Liver (tissue), 9 donors: ENCODE data around the gene PPHLN1. TPM values are rescaled to one million over a fixed set of nuclear protein-coding genes. Genes with fewer than 3 reads are reported as not detected.

ENCODE experiments used
- DNase-seq: peaks from one replicate; pipeline ENCODE4 v3.0.0-alpha.2; 2017; ENCODE audit warnings: low spot score
- H3K27ac ChIP-seq, 2 donors: one replicate each; pipeline ENCODE4 v1.7.0; 2013; ENCODE audit warnings: inconsistent platforms in 2 of 2, low read length in 2 of 2, control low read depth in 1 of 2, low read depth in 1 of 2, mild to moderate bottlenecking in 1 of 2
- H3K27me3 ChIP-seq, 4 donors: one replicate each; pipeline versions ENCODE4 v1.6.1 to v1.7.0; 2013; ENCODE audit warnings: low read length in 3 of 4, inconsistent platforms in 1 of 4, mild to moderate bottlenecking in 1 of 4, moderate library complexity in 1 of 4; ENCODE audit not compliant: control insufficient read depth in 4 of 4, insufficient read depth in 4 of 4
- H3K36me3 ChIP-seq, 4 donors: one replicate each; pipeline versions ENCODE4 v1.6.1 to v1.7.0; 2013; ENCODE audit warnings: low read length in 3 of 4, mild to moderate bottlenecking in 3 of 4, low read depth in 1 of 4, moderate library complexity in 1 of 4; ENCODE audit not compliant: control insufficient read depth in 4 of 4, insufficient read depth in 3 of 4
- H3K4me1 ChIP-seq, 4 donors: one replicate each; pipeline versions ENCODE4 v1.6.1 to v1.7.0; 2013; ENCODE audit warnings: low read length in 3 of 4, mild to moderate bottlenecking in 3 of 4, moderate library complexity in 1 of 4; ENCODE audit not compliant: control insufficient read depth in 4 of 4, insufficient read depth in 4 of 4
- H3K4me3 ChIP-seq, 3 donors: one replicate each; pipeline versions ENCODE4 v1.6.1 to v1.7.0; 2013; ENCODE audit warnings: low read length in 3 of 3, control low read depth in 1 of 3, low read depth in 1 of 3, mild to moderate bottlenecking in 1 of 3
- H3K9ac ChIP-seq, 2 donors: one replicate each; pipeline ENCODE4 v1.7.0; 2013; ENCODE audit warnings: low read length in 2 of 2, mild to moderate bottlenecking in 2 of 2, moderate library complexity in 2 of 2, control low read depth in 1 of 2, low read depth in 1 of 2
- H3K9me3 ChIP-seq, 4 donors: one replicate each; pipeline versions ENCODE4 v1.6.1 to v1.7.0; 2013; ENCODE audit warnings: low read length in 3 of 4; ENCODE audit not compliant: control insufficient read depth in 4 of 4
- EGR1 ChIP-seq, 2 donors: IDR thresholded peaks; 2 replicates each; pipeline ENCODE4 v1.6.1; 2016 to 2018; ENCODE audit warnings: antibody characterized with exemption in 2 of 2, low read depth in 2 of 2
- FOXA1 ChIP-seq: IDR thresholded peaks from 2 replicates; pipeline ENCODE4 v1.6.1; 2016; ENCODE audit warnings: antibody characterized with exemption
- FOXA2 ChIP-seq: IDR thresholded peaks from 2 replicates; pipeline ENCODE4 v1.6.1; 2016; ENCODE audit warnings: antibody characterized with exemption
- GABPA ChIP-seq, 2 donors: IDR thresholded peaks in 1 of 2; conservative IDR thresholded peaks in 1 of 2; 2 replicates each; pipeline ENCODE4 v1.6.1; 2016; ENCODE audit warnings: antibody characterized with exemption in 2 of 2, mild to moderate bottlenecking in 1 of 2, moderate library complexity in 1 of 2
- HNF4A ChIP-seq, 2 donors: conservative IDR thresholded peaks; 2 replicates each; pipeline ENCODE4 v1.6.1; 2016; ENCODE audit warnings: antibody characterized with exemption in 2 of 2, mild to moderate bottlenecking in 2 of 2
- HNF4G ChIP-seq: IDR thresholded peaks from 2 replicates; pipeline ENCODE4 v1.6.1; 2016; ENCODE audit warnings: antibody characterized with exemption
- JUND ChIP-seq, 2 donors: IDR thresholded peaks; 2 replicates each; pipeline ENCODE4 v1.6.1; 2016; ENCODE audit warnings: antibody characterized with exemption in 2 of 2
- NR2F2 ChIP-seq: IDR thresholded peaks from 2 replicates; pipeline ENCODE4 v1.6.1; 2016; ENCODE audit warnings: antibody characterized with exemption
- RAD21 ChIP-seq, 2 donors: IDR thresholded peaks; 2 replicates each; pipeline ENCODE4 v1.6.1; 2016; ENCODE audit warnings: antibody characterized with exemption in 2 of 2, mild to moderate bottlenecking in 2 of 2
- RXRA ChIP-seq, 2 donors: IDR thresholded peaks; 2 replicates each; pipeline ENCODE4 v1.6.1; 2017 to 2018; ENCODE audit warnings: antibody characterized with exemption in 2 of 2, mild to moderate bottlenecking in 1 of 2
- SP1 ChIP-seq: IDR thresholded peaks from 2 replicates; pipeline ENCODE4 v1.6.1; 2018; ENCODE audit warnings: antibody characterized with exemption, mild to moderate bottlenecking
- TAF1 ChIP-seq: conservative IDR thresholded peaks from 2 replicates; pipeline ENCODE4 v1.6.1; 2016; ENCODE audit warnings: antibody characterized with exemption, mild to moderate bottlenecking
- YY1 ChIP-seq: IDR thresholded peaks from 2 replicates; pipeline ENCODE4 v1.6.1; 2016; ENCODE audit warnings: antibody characterized with exemption, mild to moderate bottlenecking
- WGBS: extraction: QIAGEN DNeasy Blood & Tissue Kit; methylation state at CpG from one replicate; pipeline ENCODE4 v1.1.7; 2013; 5-methylcytosine and 5-hydroxymethylcytosine counted together
- polyA plus RNA-seq, 2 donors: library from polyadenylated mRNA; stranded (reverse) in 1 of 2; unstranded in 1 of 2; fragments of 200-250 nt in 1 of 2; fragments of >200 nt in 1 of 2; fragmentation: Nextera tagmentation in 1 of 2; extraction: Ambion mirVana in 1 of 2; gene quantifications; one replicate each; pipeline versions ENCODE4 v1.2.1 to v1.2.3, GENCODE V29; 2013 to 2015
- total RNA-seq, 2 donors: library from RNA; depleted of rRNA; stranded (reverse); fragments of >200 nt; gene quantifications; one replicate each; pipeline ENCODE4 v1.2.3, GENCODE V29; 2014
- TF ChIP-seq, protein P1 (sequence below): IDR thresholded peaks from 2 replicates; pipeline ENCODE4 v1.6.1; 2016; ENCODE audit warnings: antibody characterized with exemption
- TF ChIP-seq, protein P2 (sequence below): IDR thresholded peaks from 2 replicates; pipeline ENCODE4 v1.6.1; 2016; ENCODE audit warnings: antibody characterized with exemption
- TF ChIP-seq, protein P3 (sequence below): fragments of 150-350 bp; IDR thresholded peaks from 2 replicates; pipeline ENCODE4 v1.5.1; 2017; ENCODE audit warnings: improper control_type of control experiment, low read depth, low read length; ENCODE audit not compliant: missing input control
- TF ChIP-seq, protein P4 (sequence below): IDR thresholded peaks from 2 replicates; pipeline ENCODE4 v1.6.1; 2016; ENCODE audit warnings: antibody characterized with exemption, mild to moderate bottlenecking
- TF ChIP-seq, protein P5 (sequence below): IDR thresholded peaks from 2 replicates; pipeline ENCODE4 v1.6.1; 2016; ENCODE audit warnings: antibody characterized with exemption
- donor health status: healthy.
- donor health status: healthy.
- donor health status: healthy.
- donor health status: healthy.
- donor health status: healthy.

The PPHLN1 gene
- total and polyA plus RNA-seq, 4 donors, result 11.6 to 40.3 (median 27.7) TPM

DNA sequence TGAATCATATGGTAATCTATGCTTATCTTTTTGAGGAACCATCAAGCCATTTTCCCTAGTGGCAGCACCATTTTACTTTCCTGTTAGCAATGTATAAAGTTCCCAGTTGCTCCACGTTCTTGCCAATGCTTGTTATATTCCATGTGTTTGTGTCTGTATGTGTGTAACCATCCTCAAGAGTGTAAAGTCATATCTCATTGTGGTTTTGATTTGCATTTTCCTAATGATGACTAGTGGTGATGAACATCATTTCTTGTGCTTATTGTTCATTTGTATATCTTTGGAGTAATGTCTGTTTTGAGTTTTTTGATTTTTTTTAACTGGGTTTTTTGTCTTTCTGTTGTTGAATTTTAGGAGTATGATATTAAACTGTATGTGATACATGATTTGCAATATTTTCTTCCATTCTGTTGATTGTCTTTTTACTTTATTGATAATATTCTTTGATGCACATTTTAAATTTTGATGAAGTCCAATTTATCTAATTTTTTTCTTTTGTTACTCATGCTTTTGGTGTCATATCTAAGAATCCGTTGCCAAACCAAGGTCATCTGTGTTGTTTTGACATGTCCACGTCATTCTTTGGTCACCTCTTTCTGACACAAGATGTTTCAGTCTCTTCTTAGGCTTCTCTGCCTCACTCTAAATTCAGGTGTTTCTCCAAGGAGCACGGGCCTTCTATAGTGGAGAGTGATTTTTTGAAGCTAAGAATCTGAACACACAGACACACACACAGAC is 36.1 kb downstream of the PPHLN1 start:
- no peak overlapping the region for H3K4me3 ChIP-seq
- no peak for DNase-seq
- no peaks in the 10 kb centered on the region for H3K4me1 ChIP-seq
- no peak overlapping the region for H3K27ac ChIP-seq
- peaks cover 0 to 4% (median 2%) of the 10 kb centered on the region in 4 donors for H3K36me3 ChIP-seq
- 93% methylated on average over 4 of the region's 4 CpGs for WGBS
- no peaks in the 10 kb centered on the region for H3K9me3 ChIP-seq
- no peaks in the 10 kb centered on the region for H3K27me3 ChIP-seq
- H3K9ac ChIP-seq, result no peak overlapping the region
- TF ChIP-seq, protein P1, sequence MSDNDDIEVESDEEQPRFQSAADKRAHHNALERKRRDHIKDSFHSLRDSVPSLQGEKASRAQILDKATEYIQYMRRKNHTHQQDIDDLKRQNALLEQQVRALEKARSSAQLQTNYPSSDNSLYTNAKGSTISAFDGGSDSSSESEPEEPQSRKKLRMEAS, result no peak
- TF ChIP-seq HNF4A (conservative IDR thresholded peaks at IDR 0.05) (no peak), TAF1 (no peak), SP1 (no peak), FOXA1 (no peak), JUND (IDR thresholded peaks at IDR 0.05) (no peak), NR2F2 (no peak), RAD21 (IDR thresholded peaks at IDR 0.05) (no peak), RXRA (IDR thresholded peaks at IDR 0.05) (no peak), HNF4G (no peak), YY1 (no peak), FOXA2 (no peak), GABPA (IDR thresholded peaks at IDR 0.05 in 1 of 2, conservative IDR thresholded peaks at IDR 0.05 in 1 of 2) (no peak), EGR1 (IDR thresholded peaks at IDR 0.05; ENCODE audit: low read depth in 2 of 2) (no peak)
- TF ChIP-seq, protein P2, sequence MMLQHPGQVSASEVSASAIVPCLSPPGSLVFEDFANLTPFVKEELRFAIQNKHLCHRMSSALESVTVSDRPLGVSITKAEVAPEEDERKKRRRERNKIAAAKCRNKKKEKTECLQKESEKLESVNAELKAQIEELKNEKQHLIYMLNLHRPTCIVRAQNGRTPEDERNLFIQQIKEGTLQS, result no peak
- TF ChIP-seq, protein P3, sequence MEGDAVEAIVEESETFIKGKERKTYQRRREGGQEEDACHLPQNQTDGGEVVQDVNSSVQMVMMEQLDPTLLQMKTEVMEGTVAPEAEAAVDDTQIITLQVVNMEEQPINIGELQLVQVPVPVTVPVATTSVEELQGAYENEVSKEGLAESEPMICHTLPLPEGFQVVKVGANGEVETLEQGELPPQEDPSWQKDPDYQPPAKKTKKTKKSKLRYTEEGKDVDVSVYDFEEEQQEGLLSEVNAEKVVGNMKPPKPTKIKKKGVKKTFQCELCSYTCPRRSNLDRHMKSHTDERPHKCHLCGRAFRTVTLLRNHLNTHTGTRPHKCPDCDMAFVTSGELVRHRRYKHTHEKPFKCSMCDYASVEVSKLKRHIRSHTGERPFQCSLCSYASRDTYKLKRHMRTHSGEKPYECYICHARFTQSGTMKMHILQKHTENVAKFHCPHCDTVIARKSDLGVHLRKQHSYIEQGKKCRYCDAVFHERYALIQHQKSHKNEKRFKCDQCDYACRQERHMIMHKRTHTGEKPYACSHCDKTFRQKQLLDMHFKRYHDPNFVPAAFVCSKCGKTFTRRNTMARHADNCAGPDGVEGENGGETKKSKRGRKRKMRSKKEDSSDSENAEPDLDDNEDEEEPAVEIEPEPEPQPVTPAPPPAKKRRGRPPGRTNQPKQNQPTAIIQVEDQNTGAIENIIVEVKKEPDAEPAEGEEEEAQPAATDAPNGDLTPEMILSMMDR, result no peak
- TF ChIP-seq, protein P4, sequence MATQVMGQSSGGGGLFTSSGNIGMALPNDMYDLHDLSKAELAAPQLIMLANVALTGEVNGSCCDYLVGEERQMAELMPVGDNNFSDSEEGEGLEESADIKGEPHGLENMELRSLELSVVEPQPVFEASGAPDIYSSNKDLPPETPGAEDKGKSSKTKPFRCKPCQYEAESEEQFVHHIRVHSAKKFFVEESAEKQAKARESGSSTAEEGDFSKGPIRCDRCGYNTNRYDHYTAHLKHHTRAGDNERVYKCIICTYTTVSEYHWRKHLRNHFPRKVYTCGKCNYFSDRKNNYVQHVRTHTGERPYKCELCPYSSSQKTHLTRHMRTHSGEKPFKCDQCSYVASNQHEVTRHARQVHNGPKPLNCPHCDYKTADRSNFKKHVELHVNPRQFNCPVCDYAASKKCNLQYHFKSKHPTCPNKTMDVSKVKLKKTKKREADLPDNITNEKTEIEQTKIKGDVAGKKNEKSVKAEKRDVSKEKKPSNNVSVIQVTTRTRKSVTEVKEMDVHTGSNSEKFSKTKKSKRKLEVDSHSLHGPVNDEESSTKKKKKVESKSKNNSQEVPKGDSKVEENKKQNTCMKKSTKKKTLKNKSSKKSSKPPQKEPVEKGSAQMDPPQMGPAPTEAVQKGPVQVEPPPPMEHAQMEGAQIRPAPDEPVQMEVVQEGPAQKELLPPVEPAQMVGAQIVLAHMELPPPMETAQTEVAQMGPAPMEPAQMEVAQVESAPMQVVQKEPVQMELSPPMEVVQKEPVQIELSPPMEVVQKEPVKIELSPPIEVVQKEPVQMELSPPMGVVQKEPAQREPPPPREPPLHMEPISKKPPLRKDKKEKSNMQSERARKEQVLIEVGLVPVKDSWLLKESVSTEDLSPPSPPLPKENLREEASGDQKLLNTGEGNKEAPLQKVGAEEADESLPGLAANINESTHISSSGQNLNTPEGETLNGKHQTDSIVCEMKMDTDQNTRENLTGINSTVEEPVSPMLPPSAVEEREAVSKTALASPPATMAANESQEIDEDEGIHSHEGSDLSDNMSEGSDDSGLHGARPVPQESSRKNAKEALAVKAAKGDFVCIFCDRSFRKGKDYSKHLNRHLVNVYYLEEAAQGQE, result no peak
- TF ChIP-seq, protein P5, sequence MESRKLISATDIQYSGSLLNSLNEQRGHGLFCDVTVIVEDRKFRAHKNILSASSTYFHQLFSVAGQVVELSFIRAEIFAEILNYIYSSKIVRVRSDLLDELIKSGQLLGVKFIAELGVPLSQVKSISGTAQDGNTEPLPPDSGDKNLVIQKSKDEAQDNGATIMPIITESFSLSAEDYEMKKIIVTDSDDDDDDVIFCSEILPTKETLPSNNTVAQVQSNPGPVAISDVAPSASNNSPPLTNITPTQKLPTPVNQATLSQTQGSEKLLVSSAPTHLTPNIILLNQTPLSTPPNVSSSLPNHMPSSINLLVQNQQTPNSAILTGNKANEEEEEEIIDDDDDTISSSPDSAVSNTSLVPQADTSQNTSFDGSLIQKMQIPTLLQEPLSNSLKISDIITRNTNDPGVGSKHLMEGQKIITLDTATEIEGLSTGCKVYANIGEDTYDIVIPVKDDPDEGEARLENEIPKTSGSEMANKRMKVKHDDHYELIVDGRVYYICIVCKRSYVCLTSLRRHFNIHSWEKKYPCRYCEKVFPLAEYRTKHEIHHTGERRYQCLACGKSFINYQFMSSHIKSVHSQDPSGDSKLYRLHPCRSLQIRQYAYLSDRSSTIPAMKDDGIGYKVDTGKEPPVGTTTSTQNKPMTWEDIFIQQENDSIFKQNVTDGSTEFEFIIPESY, result no peak
